ENCODE results near the gene SYNGR2. TPM values are rescaled to one million over a fixed set of nuclear protein-coding genes. Genes with fewer than 3 reads are reported as not detected.

SYNGR2 gene
- total RNA-seq, 4 donors from 2014 or later, result 47.9 to 83.8 (median 70.7) TPM

GRCh38 chr17:78129351-78130089 lies 38.9 kb upstream of the SYNGR2 start:
- 79 to 93% methylated on average over 4 of the region's 4 CpGs for WGBS, 2 donors

GRCh38 chr17:78130090-78130436 lies 38.3 kb upstream of the SYNGR2 start:
- intact Hi-C loops (cut with DNase I), result no loop called here
- TF ChIP-seq POLR2A (IDR thresholded peaks at IDR 0.05), result no peak
- TF ChIP-seq CTCF (IDR thresholded peaks at IDR 0.05), result no peak
- Histone ChIP-seq H3K9me3 (no peaks in the 10 kb centered on the region), H3K4me1 (peaks cover 26 to 55% of the 10 kb centered on the region in 2 donors), H3K27ac (no peak overlapping the region), H3K27me3 (no peaks in the 10 kb centered on the region), H3K4me3 (replicated peaks in 1 of 3) (no peak overlapping the region), H3K36me3 (no peaks in the 10 kb centered on the region)
- 57 to 79% methylated on average over 2 to 5 of the region's 5 CpGs for WGBS, 2 donors
- DNase-seq, result no peak

More at GRCh38 chr17:78129351-78130089, 38.9 kb upstream of the SYNGR2 start:
- no peak for DNase-seq
- Histone ChIP-seq H3K27me3 (no peaks in the 10 kb centered on the region), H3K4me1 (peaks cover 26 to 60% of the 10 kb centered on the region in 2 donors), H3K9me3 (no peaks in the 10 kb centered on the region), H3K36me3 (no peaks in the 10 kb centered on the region), H3K27ac (peak overlapping the region in 1 of 3 donors; percentile 10), H3K4me3 (replicated peaks in 1 of 3) (no peak overlapping the region)
- intact Hi-C loops (cut with DNase I), result loop anchor here (5.0 kb wide), 1 partner anchor 43 kb away; no protein-coding TSS in a partner anchor
- TF ChIP-seq POLR2A (IDR thresholded peaks at IDR 0.05) (no peak), CTCF (IDR thresholded peaks at IDR 0.05) (no peak)

- no peak within 1 kb of the TSS for H3K27ac ChIP-seq
- H3K4me3 ChIP-seq (replicated peaks in 1 of 3), result peak within 1 kb of the TSS in 1 of 3 donors; percentile 23
- H3K36me3 ChIP-seq, result no peaks in the 10 kb centered on the region
- intact Hi-C loops (cut with DNase I), result no loop called here
- H3K27me3 ChIP-seq, result no peaks in the 10 kb centered on the region
- H3K9me3 ChIP-seq, result no peaks in the 10 kb centered on the region
- peaks cover 26 to 55% of the 10 kb centered on the region in 2 donors for H3K4me1 ChIP-seq
- TF ChIP-seq CTCF (IDR thresholded peaks at IDR 0.05) (no peak), POLR2A (IDR thresholded peaks at IDR 0.05) (no peak)
- DNase-seq, result no peak
- WGBS, 2 donors, result 79 to 81% methylated on average over 7 to 9 of the region's 10 CpGs
Measured at GRCh38 chr17:78130437-78131101, 37.8 kb upstream of the SYNGR2 start, which contains the start of gene TMC8. TMC8 (plus strand) TSS chr17:78130771; CDS start chr17:78131589, 818 bp downstream.

- TF ChIP-seq CTCF (IDR thresholded peaks at IDR 0.05) (no peak), POLR2A (IDR thresholded peaks at IDR 0.05) (no peak)
- Histone ChIP-seq H3K36me3 (no peaks in the 10 kb centered on the region), H3K9me3 (no peaks in the 10 kb centered on the region), H3K4me1 (peaks cover 22 to 55% of the 10 kb centered on the region in 2 donors), H3K4me3 (replicated peaks in 1 of 3) (peak overlapping the region in 1 of 3 donors; percentile 23), H3K27me3 (no peaks in the 10 kb centered on the region), H3K27ac (no peak overlapping the region)
- WGBS, 2 donors, result 78 to 81% methylated on average over 7 to 9 of the region's 74 CpGs
- intact Hi-C loops (cut with DNase I), result no loop called here
- DNase-seq, result no peak
Measured at GRCh38 chr17:78131172-78132083, 37.0 kb upstream of the SYNGR2 start.

Measured in thyroid gland (tissue), 4 donors.